Measurements from ENCODE around the gene ATOH8.

GRCh38 chr2:85790499-85791188, 36.9 kb downstream of the ATOH8 start:
- TF ChIP-seq EZH2 (IDR thresholded peaks at IDR 0.05; ENCODE audit: borderline replicate concordance, low read depth, low read length, severe bottlenecking) (no peak), POLR2A (IDR thresholded peaks at IDR 0.05; ENCODE audit: low read depth, low read length) (no peak), MYC (IDR thresholded peaks at IDR 0.05; ENCODE audit: low read depth, low read length) (no peak), POLR2AphosphoS5 (IDR thresholded peaks at IDR 0.05; ENCODE audit: insufficient read depth, low read depth, low read length) (no peak)
- TF ChIP-seq, protein P1, sequence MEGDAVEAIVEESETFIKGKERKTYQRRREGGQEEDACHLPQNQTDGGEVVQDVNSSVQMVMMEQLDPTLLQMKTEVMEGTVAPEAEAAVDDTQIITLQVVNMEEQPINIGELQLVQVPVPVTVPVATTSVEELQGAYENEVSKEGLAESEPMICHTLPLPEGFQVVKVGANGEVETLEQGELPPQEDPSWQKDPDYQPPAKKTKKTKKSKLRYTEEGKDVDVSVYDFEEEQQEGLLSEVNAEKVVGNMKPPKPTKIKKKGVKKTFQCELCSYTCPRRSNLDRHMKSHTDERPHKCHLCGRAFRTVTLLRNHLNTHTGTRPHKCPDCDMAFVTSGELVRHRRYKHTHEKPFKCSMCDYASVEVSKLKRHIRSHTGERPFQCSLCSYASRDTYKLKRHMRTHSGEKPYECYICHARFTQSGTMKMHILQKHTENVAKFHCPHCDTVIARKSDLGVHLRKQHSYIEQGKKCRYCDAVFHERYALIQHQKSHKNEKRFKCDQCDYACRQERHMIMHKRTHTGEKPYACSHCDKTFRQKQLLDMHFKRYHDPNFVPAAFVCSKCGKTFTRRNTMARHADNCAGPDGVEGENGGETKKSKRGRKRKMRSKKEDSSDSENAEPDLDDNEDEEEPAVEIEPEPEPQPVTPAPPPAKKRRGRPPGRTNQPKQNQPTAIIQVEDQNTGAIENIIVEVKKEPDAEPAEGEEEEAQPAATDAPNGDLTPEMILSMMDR (IDR thresholded peaks at IDR 0.05; ENCODE audit: extremely low read depth in 1 of 2, insufficient read depth in 1 of 2, low read depth in 1 of 2, low read length in 2 of 2) = no peak

Measured in endothelial cell of umbilical vein (primary cell).